ENCODE measurements around the gene GALNT10. TPM values are rescaled to one million over a fixed set of nuclear protein-coding genes. Genes with fewer than 3 reads are reported as not detected.

The GALNT10 gene
- total RNA-seq, 1 donor from 2014 or later: 11.5 TPM

- Histone ChIP-seq H3K27me3 (no peaks in the 10 kb centered on the region), H3K9me3 (no peaks in the 10 kb centered on the region), H3K27ac (no peak overlapping the region), H3K4me1 (no peaks in the 10 kb centered on the region), H3K36me3 (peaks cover 0 to 4% of the 10 kb centered on the region in 2 donors), H3K4me3 (no peak overlapping the region)
- intact Hi-C loops (cut with DNase I): no loop called here
- no peak for DNase-seq (ENCODE audit: extremely low spot score in 2 of 2)
- TF ChIP-seq POLR2A (IDR thresholded peaks at IDR 0.05): no peak
- no peak for TF ChIP-seq CTCF (IDR thresholded peaks at IDR 0.05)
- TF ChIP-seq POLR2AphosphoS5 (IDR thresholded peaks at IDR 0.05; ENCODE audit: insufficient read depth in 1 of 2, low read depth in 1 of 2): no peak
These were observed 185.9 kb downstream of the GALNT10 start for GRCh38 chr5:154376481-154376880.

GRCh38 chr5:154377754-154378533, 187.4 kb downstream of the GALNT10 start:
- intact Hi-C loops (cut with DNase I): no loop called here
- no peaks in the 10 kb centered on the region for H3K27me3 ChIP-seq
- no peak overlapping the region for H3K4me3 ChIP-seq
- TF ChIP-seq POLR2A (IDR thresholded peaks at IDR 0.05): no peak
- no peak for TF ChIP-seq POLR2AphosphoS5 (IDR thresholded peaks at IDR 0.05; ENCODE audit: insufficient read depth in 1 of 2, low read depth in 1 of 2)
- no peak for TF ChIP-seq CTCF (IDR thresholded peaks at IDR 0.05)
- H3K4me1 ChIP-seq: no peaks in the 10 kb centered on the region
- DNase-seq (ENCODE audit: extremely low spot score in 2 of 2): no peak
- peaks cover 0 to 4% of the 10 kb centered on the region in 2 donors for H3K36me3 ChIP-seq
- no peaks in the 10 kb centered on the region for H3K9me3 ChIP-seq
- H3K27ac ChIP-seq: no peak overlapping the region

GRCh38 chr5:154380263-154380662, 189.7 kb downstream of the GALNT10 start:
- Histone ChIP-seq H3K9me3 (no peaks in the 10 kb centered on the region), H3K36me3 (peaks cover 0 to 4% of the 10 kb centered on the region in 2 donors)

GRCh38 chr5:154384480-154385235, 194.1 kb downstream of the GALNT10 start:
- intact Hi-C loops (cut with DNase I): no loop called here
- Histone ChIP-seq H3K4me1 (no peaks in the 10 kb centered on the region), H3K9me3 (no peaks in the 10 kb centered on the region), H3K27me3 (no peaks in the 10 kb centered on the region), H3K4me3 (no peak overlapping the region), H3K27ac (no peak overlapping the region), H3K36me3 (no peaks in the 10 kb centered on the region)
- TF ChIP-seq POLR2A (IDR thresholded peaks at IDR 0.05) (no peak), CTCF (IDR thresholded peaks at IDR 0.05) (no peak), POLR2AphosphoS5 (IDR thresholded peaks at IDR 0.05; ENCODE audit: insufficient read depth in 1 of 2, low read depth in 1 of 2) (no peak)
- no peak for DNase-seq (ENCODE audit: extremely low spot score in 2 of 2)

More at GRCh38 chr5:154380263-154380662, 189.7 kb downstream of the GALNT10 start:
- DNase-seq (ENCODE audit: extremely low spot score in 2 of 2): no peak
- intact Hi-C loops (cut with DNase I): no loop called here
- Histone ChIP-seq H3K4me1 (no peaks in the 10 kb centered on the region), H3K27ac (no peak overlapping the region), H3K4me3 (no peak overlapping the region), H3K27me3 (no peaks in the 10 kb centered on the region)
- TF ChIP-seq POLR2AphosphoS5 (IDR thresholded peaks at IDR 0.05; ENCODE audit: insufficient read depth in 1 of 2, low read depth in 1 of 2) (no peak), POLR2A (IDR thresholded peaks at IDR 0.05) (no peak), CTCF (IDR thresholded peaks at IDR 0.05) (no peak)

GRCh38 chr5:154385236-154385512, 194.6 kb downstream of the GALNT10 start:
- no peak for DNase-seq (ENCODE audit: extremely low spot score in 2 of 2)
- intact Hi-C loops (cut with DNase I): no loop called here
- H3K36me3 ChIP-seq: no peaks in the 10 kb centered on the region

More at GRCh38 chr5:154385236-154385512, 194.6 kb downstream of the GALNT10 start:
- Histone ChIP-seq H3K27ac (no peak overlapping the region), H3K4me1 (no peaks in the 10 kb centered on the region), H3K27me3 (no peaks in the 10 kb centered on the region), H3K4me3 (no peak overlapping the region), H3K9me3 (no peaks in the 10 kb centered on the region)
- TF ChIP-seq CTCF (IDR thresholded peaks at IDR 0.05) (no peak), POLR2AphosphoS5 (IDR thresholded peaks at IDR 0.05; ENCODE audit: insufficient read depth in 1 of 2, low read depth in 1 of 2) (no peak), POLR2A (IDR thresholded peaks at IDR 0.05) (no peak)
